HUES48 (cell line): Measurements from ENCODE around the gene RAD50.

Experiments used
- H3K27ac ChIP-seq: one replicate; pipeline ENCODE4 v1.7.0; 2013; ENCODE audit warnings: low read depth, low read length, inconsistent platforms
- H3K27me3 ChIP-seq: 2 replicates; pipeline ENCODE4 v1.6.1; 2013; ENCODE audit warnings: mild to moderate bottlenecking, low read length; ENCODE audit not compliant: control insufficient read depth, insufficient read depth
- H3K36me3 ChIP-seq: 2 replicates; pipeline ENCODE4 v1.6.1; 2013; ENCODE audit warnings: low read length; ENCODE audit not compliant: control insufficient read depth, insufficient read depth
- H3K4me1 ChIP-seq: 2 replicates; pipeline ENCODE4 v1.6.1; 2013; ENCODE audit warnings: mild to moderate bottlenecking, low read length; ENCODE audit not compliant: control insufficient read depth, insufficient read depth
- H3K4me3 ChIP-seq: 2 replicates; pipeline ENCODE4 v1.5.1; 2013; ENCODE audit warnings: mild to moderate bottlenecking, low read depth, low read length
- H3K9ac ChIP-seq: 2 replicates; pipeline ENCODE4 v1.6.1; 2013; ENCODE audit warnings: mild to moderate bottlenecking, low read depth, low read length, moderate library complexity
- H3K9me3 ChIP-seq: 2 replicates; pipeline ENCODE4 v1.6.1; 2013; ENCODE audit warnings: low read length; ENCODE audit not compliant: control insufficient read depth, insufficient read depth

The RAD50 gene

GRCh38 chr5:132662925-132663770 lies 106.4 kb downstream of the RAD50 start:
- H3K4me1 ChIP-seq: no peaks in the 10 kb centered on the region
- H3K4me3 ChIP-seq: no peak overlapping the region
- H3K36me3 ChIP-seq: no peaks in the 10 kb centered on the region
- H3K27ac ChIP-seq: no peak overlapping the region
- H3K9ac ChIP-seq: no peak overlapping the region
- H3K27me3 ChIP-seq: no peaks in the 10 kb centered on the region
- no peaks in the 10 kb centered on the region for H3K9me3 ChIP-seq

GRCh38 chr5:132663771-132664695 lies 107.3 kb downstream of the RAD50 start:
- Histone ChIP-seq H3K27me3 (no peaks in the 10 kb centered on the region), H3K4me1 (no peaks in the 10 kb centered on the region), H3K4me3 (no peak overlapping the region), H3K9me3 (no peaks in the 10 kb centered on the region), H3K9ac (no peak overlapping the region), H3K27ac (no peak overlapping the region), H3K36me3 (no peaks in the 10 kb centered on the region)

GRCh38 chr5:132664696-132665209 lies 108.0 kb downstream of the RAD50 start:
- Histone ChIP-seq H3K4me3 (no peak overlapping the region), H3K27ac (no peak overlapping the region), H3K9me3 (no peaks in the 10 kb centered on the region), H3K27me3 (no peaks in the 10 kb centered on the region), H3K36me3 (no peaks in the 10 kb centered on the region), H3K9ac (no peak overlapping the region), H3K4me1 (no peaks in the 10 kb centered on the region)

- no peaks in the 10 kb centered on the region for H3K27me3 ChIP-seq
These were observed 108.8 kb downstream of the RAD50 start for GRCh38 chr5:132665574-132666080.

GRCh38 chr5:132666310-132667123 lies 109.7 kb downstream of the RAD50 start:
- no peak overlapping the region for H3K9ac ChIP-seq
- H3K27ac ChIP-seq: no peak overlapping the region
- H3K36me3 ChIP-seq: no peaks in the 10 kb centered on the region
- H3K4me1 ChIP-seq: no peaks in the 10 kb centered on the region
- H3K27me3 ChIP-seq: no peaks in the 10 kb centered on the region
- no peak overlapping the region for H3K4me3 ChIP-seq
- H3K9me3 ChIP-seq: no peaks in the 10 kb centered on the region

More at GRCh38 chr5:132665574-132666080, 108.8 kb downstream of the RAD50 start:
- H3K27ac ChIP-seq: no peak overlapping the region
- no peaks in the 10 kb centered on the region for H3K36me3 ChIP-seq
- H3K4me1 ChIP-seq: no peaks in the 10 kb centered on the region
- no peak overlapping the region for H3K4me3 ChIP-seq
- no peak overlapping the region for H3K9ac ChIP-seq
- H3K9me3 ChIP-seq: no peaks in the 10 kb centered on the region

GRCh38 chr5:132667309-132667708 lies 110.5 kb downstream of the RAD50 start:
- Histone ChIP-seq H3K4me1 (no peaks in the 10 kb centered on the region), H3K27ac (no peak overlapping the region), H3K9ac (no peak overlapping the region), H3K4me3 (no peak overlapping the region), H3K27me3 (no peaks in the 10 kb centered on the region), H3K9me3 (no peaks in the 10 kb centered on the region), H3K36me3 (no peaks in the 10 kb centered on the region)

GRCh38 chr5:132667761-132668705 lies 111.3 kb downstream of the RAD50 start:
- H3K4me1 ChIP-seq: no peaks in the 10 kb centered on the region
- no peak overlapping the region for H3K27ac ChIP-seq
- no peaks in the 10 kb centered on the region for H3K9me3 ChIP-seq
- no peaks in the 10 kb centered on the region for H3K27me3 ChIP-seq
- no peak overlapping the region for H3K9ac ChIP-seq
- no peak overlapping the region for H3K4me3 ChIP-seq
- no peaks in the 10 kb centered on the region for H3K36me3 ChIP-seq

- H3K27me3 ChIP-seq: no peaks in the 10 kb centered on the region
- H3K9ac ChIP-seq: no peak overlapping the region
- no peak overlapping the region for H3K27ac ChIP-seq
- no peaks in the 10 kb centered on the region for H3K9me3 ChIP-seq
- H3K36me3 ChIP-seq: no peaks in the 10 kb centered on the region
- no peaks in the 10 kb centered on the region for H3K4me1 ChIP-seq
- no peak overlapping the region for H3K4me3 ChIP-seq
These were observed 112.1 kb downstream of the RAD50 start for GRCh38 chr5:132668706-132669454.

- H3K4me1 ChIP-seq: no peaks in the 10 kb centered on the region
- H3K36me3 ChIP-seq: no peaks in the 10 kb centered on the region
- H3K4me3 ChIP-seq: no peak overlapping the region
- no peak overlapping the region for H3K27ac ChIP-seq
- H3K9me3 ChIP-seq: no peaks in the 10 kb centered on the region
- no peaks in the 10 kb centered on the region for H3K27me3 ChIP-seq
- no peak overlapping the region for H3K9ac ChIP-seq
These were observed 112.7 kb downstream of the RAD50 start for GRCh38 chr5:132669455-132669820.
